Gastrocnemius medialis (tissue), 4 donors: ENCODE measurements around the gene JAG2. TPM values are rescaled to one million over a fixed set of nuclear protein-coding genes. Genes with fewer than 3 reads are reported as not detected.

ENCODE experiments used
- ATAC-seq, 2 donors: fragments of 150-250 bp; one replicate each; pipeline ENCODE4 v1.9.1; 2016
- DNase-seq, 2 donors: peaks; one replicate each; pipeline ENCODE4 v3.0.0-alpha.2; 2019
- H3K27ac ChIP-seq, 4 donors: fragments of 200-600 bp; sonication (generic); 1 replicate in 1 of 4; 2 replicates in 3 of 4; pipeline ENCODE4 v1.5.1; 2016 to 2018; ENCODE audit warnings: mild to moderate bottlenecking in 2 of 4, moderate library complexity in 1 of 4
- H3K27me3 ChIP-seq, 3 donors: fragments of 200-600 bp; sonication (generic) in 2 of 3; 1 replicate in 1 of 3; 2 replicates in 2 of 3; pipeline versions ENCODE4 v1.5.1 to v1.6.0; 2016 to 2019; ENCODE audit warnings: mild to moderate bottlenecking in 1 of 3, moderate library complexity in 1 of 3
- H3K36me3 ChIP-seq, 2 donors: fragments of 200-600 bp; sonication (generic) in 1 of 2; one replicate each; pipeline ENCODE4 v1.5.1; 2017 to 2018
- H3K4me1 ChIP-seq, 2 donors: fragments of 200-600 bp; sonication (generic) in 1 of 2; one replicate each; pipeline ENCODE4 v1.5.1; 2016 to 2017; ENCODE audit warnings: mild to moderate bottlenecking in 2 of 2
- H3K4me3 ChIP-seq, 4 donors: fragments of 200-600 bp; sonication (generic) in 3 of 4; 1 replicate in 1 of 4; 2 replicates in 3 of 4; pipeline ENCODE4 v1.5.1; 2016 to 2019; ENCODE audit warnings: mild to moderate bottlenecking in 2 of 4
- H3K9me3 ChIP-seq, 3 donors: fragments of 200-600 bp; sonication (generic) in 2 of 3; 1 replicate in 1 of 3; 2 replicates in 2 of 3; pipeline ENCODE4 v1.5.1; 2016 to 2019
- CTCF ChIP-seq, 5 experiments: fragments of 450-650 bp in 3 of 5; fragments of 200-600 bp in 2 of 5; sonication (generic) in 2 of 5; IDR thresholded peaks in 4 of 5; conservative IDR thresholded peaks in 1 of 5; 1 replicate in 4 of 5; 2 replicates in 1 of 5; pipeline ENCODE4 v1.5.1; 2016 to 2019; ENCODE audit warnings: antibody characterized with exemption in 5 of 5, mild to moderate bottlenecking in 3 of 5, moderate library complexity in 3 of 5
- POLR2A ChIP-seq, 2 donors: fragments of 450-650 bp; IDR thresholded peaks; one replicate each; pipeline ENCODE4 v1.6.1; 2017; ENCODE audit warnings: antibody characterized with exemption in 2 of 2, mild to moderate bottlenecking in 2 of 2, moderate library complexity in 2 of 2
- in situ Hi-C, 4 donors: fragments of 200-750 bp; cut with MboI; loops; one replicate each; pipeline versions ENCODE4 v1.15.0 to v1.8.0; 2017; ENCODE audit warnings: low sequenced_read_pairs in 4 of 4
- intact Hi-C: fragments of 100-400 bp; cut with DNase I; formaldehyde crosslinking; loops from one replicate; pipeline ENCODE4 v1.15.1; 2023; ENCODE audit warnings: low total_unique reads
- total RNA-seq, 4 donors: library from RNA; depleted of rRNA; stranded (reverse); fragments of >200 nt; gene quantifications; one replicate each; pipeline versions ENCODE4 v1.1.0 to v1.2.3, GENCODE V29; 2016

The JAG2 gene
- total RNA-seq, 4 donors from 2014 or later, result 8.0 to 17.9 (median 15.7) TPM

GRCh38 chr14:105205673-105206208 is 37.2 kb upstream of the JAG2 start:
- ATAC-seq (no peak), DNase-seq (no peak)
- H3K27ac ChIP-seq, result no peak overlapping the region
- peaks cover 0 to 12% of the 10 kb centered on the region in 2 donors for H3K36me3 ChIP-seq
- intact Hi-C loops (no loop called here), in situ Hi-C loops (loop anchor here in 1 of 4 donors (25.0 kb wide), 1 partner anchor 132 kb away; no protein-coding TSS in a partner anchor)
- H3K4me1 ChIP-seq, result peaks cover 3 to 30% of the 10 kb centered on the region in 2 donors
- H3K27me3 ChIP-seq, result peaks cover 0 to 3% (median 2%) of the 10 kb centered on the region in 3 donors
- no peak overlapping the region for H3K4me3 ChIP-seq
- TF ChIP-seq POLR2A (IDR thresholded peaks at IDR 0.05), result no peak
- no peak for TF ChIP-seq CTCF (IDR thresholded peaks at IDR 0.05 in 4 of 5, conservative IDR thresholded peaks at IDR 0.05 in 1 of 5)
- no peaks in the 10 kb centered on the region for H3K9me3 ChIP-seq

DNA sequence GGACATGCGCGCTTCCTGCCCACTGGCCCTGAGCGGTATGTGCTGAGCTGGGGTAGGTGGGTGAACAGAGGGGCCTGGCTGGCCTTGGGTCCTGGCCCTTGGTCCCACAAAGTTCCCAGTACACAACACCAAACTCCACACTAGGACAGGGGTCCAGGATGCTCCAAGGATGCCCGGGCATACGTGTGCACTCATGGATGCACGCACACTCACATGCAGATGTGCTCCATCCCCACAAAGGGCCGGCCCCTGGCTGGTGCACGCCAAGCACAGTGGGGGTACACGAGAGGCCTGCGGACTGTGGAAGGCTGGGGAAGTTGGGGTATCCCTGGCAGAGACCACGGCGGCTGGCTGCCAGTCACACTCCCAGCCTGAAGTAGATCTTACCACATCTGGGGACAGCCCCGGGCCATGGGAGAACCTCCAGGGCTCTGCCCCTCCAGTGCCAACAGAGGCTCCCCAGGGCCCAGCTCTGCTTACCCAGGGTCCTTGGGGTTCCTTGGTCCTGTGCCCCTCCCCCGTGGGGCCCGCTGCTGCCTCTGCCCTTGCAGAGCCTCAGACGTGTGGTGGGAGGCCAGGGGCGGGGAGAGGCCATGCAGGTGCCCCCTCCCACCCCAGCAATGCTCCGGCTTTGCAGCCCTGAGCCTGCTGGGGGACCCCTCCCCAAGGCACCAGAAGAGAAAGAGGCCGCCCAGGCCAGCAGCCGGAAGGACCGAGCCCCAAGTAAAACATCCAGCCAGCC is 36.5 kb upstream of the JAG2 start:
- Histone ChIP-seq H3K4me1 (peaks cover 3 to 30% of the 10 kb centered on the region in 2 donors), H3K36me3 (peaks cover 0 to 7% of the 10 kb centered on the region in 2 donors), H3K9me3 (no peaks in the 10 kb centered on the region), H3K27ac (no peak overlapping the region), H3K27me3 (peaks cover 0 to 5% (median 4%) of the 10 kb centered on the region in 3 donors), H3K4me3 (no peak overlapping the region)
- ATAC-seq (peak in 1 of 2 donors; percentile 6), DNase-seq (no peak)
- intact Hi-C loops (loop anchor here (5.0 kb wide), 2 partner anchors 77 to 113 kb away; no protein-coding TSS in a partner anchor), in situ Hi-C loops (loop anchor here in 1 of 4 donors (25.0 kb wide), 1 partner anchor 132 kb away; no protein-coding TSS in a partner anchor)
- TF ChIP-seq CTCF (IDR thresholded peaks at IDR 0.05 in 4 of 5, conservative IDR thresholded peaks at IDR 0.05 in 1 of 5) (no peak), POLR2A (IDR thresholded peaks at IDR 0.05) (no peak)

GRCh38 chr14:105204206-105204930 is 35.8 kb upstream of the JAG2 start:
- Histone ChIP-seq H3K4me1 (peaks cover 3 to 30% of the 10 kb centered on the region in 2 donors), H3K36me3 (no peaks in the 10 kb centered on the region), H3K27ac (no peak overlapping the region), H3K4me3 (no peak overlapping the region), H3K27me3 (peaks cover 0 to 10% (median 4%) of the 10 kb centered on the region in 3 donors), H3K9me3 (no peaks in the 10 kb centered on the region)
- peak in 1 of 2 donors; percentile 61 for DNase-seq
- in situ Hi-C loops, result loop anchor here in 1 of 4 donors (25.0 kb wide), 1 partner anchor 133 kb away; no protein-coding TSS in a partner anchor
- no peak for TF ChIP-seq POLR2A (IDR thresholded peaks at IDR 0.05)
- TF ChIP-seq CTCF (IDR thresholded peaks at IDR 0.05 in 4 of 5, conservative IDR thresholded peaks at IDR 0.05 in 1 of 5), result peak in 1 of 5 experiments; percentile 9
- ATAC-seq, result peak; percentile 33 to 39
- intact Hi-C loops, result loop anchor here (5.0 kb wide), 2 partner anchors 78 to 112 kb away; no protein-coding TSS in a partner anchor

DNA sequence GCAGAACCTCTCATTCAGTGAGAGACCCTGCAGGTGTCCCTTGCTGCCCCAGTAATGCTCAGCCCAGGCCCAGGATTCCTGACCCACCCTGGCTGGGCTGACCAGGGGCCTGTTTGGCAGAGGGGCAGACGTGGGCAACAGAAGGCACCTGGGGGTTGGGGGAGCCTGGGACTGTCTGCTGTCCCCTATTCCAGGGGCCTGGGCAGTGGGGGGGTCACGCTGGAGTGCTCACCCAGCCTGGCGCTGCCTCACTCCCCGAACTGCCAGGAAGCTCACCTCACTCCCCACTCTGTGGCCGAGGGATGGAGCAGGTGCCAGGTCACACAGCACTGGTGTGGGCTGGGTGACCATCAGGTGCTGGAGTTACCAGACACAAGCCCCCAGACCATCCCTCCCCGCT is 35.1 kb upstream of the JAG2 start:
- no peaks in the 10 kb centered on the region for H3K9me3 ChIP-seq
- no peak overlapping the region for H3K27ac ChIP-seq

More for the DNA sequence above, 35.1 kb upstream of the JAG2 start:
- H3K4me3 ChIP-seq, result no peak overlapping the region
- intact Hi-C loops, result loop anchor here (1.0 to 5.0 kb wide), 3 partner anchors 79 to 149 kb away; no protein-coding TSS in a partner anchor
- H3K36me3 ChIP-seq, result no peaks in the 10 kb centered on the region
- no peak for TF ChIP-seq POLR2A (IDR thresholded peaks at IDR 0.05)
- TF ChIP-seq CTCF (IDR thresholded peaks at IDR 0.05 in 4 of 5, conservative IDR thresholded peaks at IDR 0.05 in 1 of 5), result no peak
- DNase-seq, result no peak
- H3K27me3 ChIP-seq, result peaks cover 0 to 10% (median 4%) of the 10 kb centered on the region in 3 donors
- in situ Hi-C loops, result loop anchor here in 1 of 4 donors (25.0 kb wide), 1 partner anchor 134 kb away; no protein-coding TSS in a partner anchor
- no peak for ATAC-seq
- peaks cover 3 to 30% of the 10 kb centered on the region in 2 donors for H3K4me1 ChIP-seq
